SIG-M5 (cell line): ENCODE data around the gene WARS2.

Experiments
- DNase-seq: peaks from one replicate; lab custom pipeline; 2025; lab: John Stamatoyannopoulos, UW

The WARS2 gene

GRCh38 chr1:118984086-118984721, 156.2 kb downstream of the WARS2 start:
- DNase-seq, result no peak

GRCh38 chr1:118983558-118984041, 156.9 kb downstream of the WARS2 start:
- DNase-seq, result no peak

- DNase-seq, result no peak
Observed at GRCh38 chr1:118982821-118983557, 157.5 kb downstream of the WARS2 start.

- no peak for DNase-seq
Observed at GRCh38 chr1:118982266-118982665, 158.2 kb downstream of the WARS2 start.

GRCh38 chr1:118981436-118981835, 159.0 kb downstream of the WARS2 start:
- DNase-seq, result no peak
